KMS-11 (cell line): ENCODE data around the gene PLGRKT.
A peak's percentile ranks its signal among the peaks of the same experiment; 100 is the strongest.

ENCODE experiments used
- H2AFZ ChIP-seq: fragments of 200-600 bp; sonication (generic); 2 replicates; pipeline ENCODE4 v1.6.1; 2016; ENCODE audit warnings: antibody characterized with exemption, mixed run types, low read depth
- H3K27ac ChIP-seq: fragments of 200-600 bp; sonication (generic); 2 replicates; pipeline ENCODE4 v1.6.1; 2016; ENCODE audit warnings: mild to moderate bottlenecking, mixed run types
- H3K27me3 ChIP-seq: fragments of 200-600 bp; sonication (generic); 2 replicates; pipeline ENCODE4 v1.6.1; 2017; ENCODE audit warnings: mild to moderate bottlenecking, low read depth, mixed run types, moderate library complexity; ENCODE audit not compliant: insufficient read depth
- H3K36me3 ChIP-seq: fragments of 200-600 bp; sonication (generic); 2 replicates; pipeline ENCODE4 v1.6.1; 2017; ENCODE audit warnings: mild to moderate bottlenecking, mixed run types; ENCODE audit not compliant: insufficient read depth
- H3K4me1 ChIP-seq: fragments of 200-600 bp; sonication (generic); 2 replicates; pipeline ENCODE4 v1.6.1; 2016; ENCODE audit warnings: mild to moderate bottlenecking, low read depth, mixed run types; ENCODE audit not compliant: poor library complexity, severe bottlenecking
- H3K4me2 ChIP-seq: fragments of 200-600 bp; sonication (generic); 2 replicates; pipeline ENCODE4 v1.7.0; 2016; ENCODE audit warnings: mild to moderate bottlenecking, mixed run types
- H3K4me3 ChIP-seq: fragments of 200-600 bp; sonication (generic); IDR thresholded peaks from 2 replicates; pipeline ENCODE4 v1.6.1; 2017; ENCODE audit warnings: low read depth, low read length, mixed read lengths; ENCODE audit not compliant: insufficient read depth
- H3K79me2 ChIP-seq: fragments of 200-600 bp; sonication (generic); 2 replicates; pipeline ENCODE4 v1.6.1; 2016; ENCODE audit warnings: low read depth, mixed run types; ENCODE audit not compliant: insufficient read depth
- H3K9ac ChIP-seq: fragments of 200-600 bp; sonication (generic); 2 replicates; pipeline ENCODE4 v1.6.1; 2016; ENCODE audit warnings: mild to moderate bottlenecking, mixed run types
- H4K20me1 ChIP-seq: fragments of 200-600 bp; sonication (generic); 2 replicates; pipeline ENCODE4 v1.6.1; 2016; ENCODE audit warnings: mild to moderate bottlenecking, mixed run types; ENCODE audit not compliant: insufficient read depth
- TF ChIP-seq, protein P1 (sequence below): fragments of 200-600 bp; sonication (generic); conservative IDR thresholded peaks from 2 replicates; pipeline ENCODE4 v1.6.1; 2017; ENCODE audit warnings: low read depth, mild to moderate bottlenecking, antibody characterized with exemption, low read length, moderate library complexity, mixed read lengths

Gene PLGRKT

DNA sequence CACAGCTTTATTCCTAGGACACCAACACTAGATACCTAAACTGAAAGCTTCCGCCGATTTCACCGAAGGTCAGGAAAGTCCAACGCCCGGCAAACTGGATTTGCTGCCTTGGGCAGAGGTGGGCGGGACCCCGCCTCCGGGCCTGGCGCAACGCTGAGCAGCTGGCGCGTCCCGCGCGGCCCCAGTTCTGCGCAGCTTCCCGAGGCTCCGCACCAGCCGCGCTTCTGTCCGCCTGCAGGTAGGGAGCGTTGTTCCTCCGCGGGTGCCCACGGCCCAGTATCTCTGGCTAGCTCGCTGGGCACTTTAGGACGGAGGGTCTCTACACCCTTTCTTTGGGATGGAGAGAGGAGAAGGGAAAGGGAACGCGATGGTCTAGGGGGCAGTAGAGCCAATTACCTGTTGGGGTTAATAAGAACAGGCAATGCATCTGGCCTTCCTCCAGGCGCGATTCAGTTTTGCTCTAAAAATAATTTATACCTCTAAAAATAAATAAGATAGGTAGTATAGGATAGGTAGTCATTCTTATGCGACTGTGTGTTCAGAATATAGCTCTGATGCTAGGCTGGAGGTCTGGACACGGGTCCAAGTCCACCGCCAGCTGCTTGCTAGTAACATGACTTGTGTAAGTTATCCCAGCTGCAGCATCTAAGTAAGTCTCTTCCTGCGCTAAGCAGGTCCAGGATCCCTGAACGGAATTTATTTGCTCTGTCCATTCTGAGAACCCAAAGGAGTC lies 12.8 kb upstream of the PLGRKT start, which contains the start of gene CD274:
CD274 (plus strand) TSS at position 184 of the 733 bp plus-strand sequence. CDS start 5,572 bp downstream, outside the sequence.
- Histone ChIP-seq H3K9ac (peak within 1 kb of the TSS; percentile 61), H3K4me1 (peaks cover 17% of the 10 kb centered on the region), H2AFZ (peak within 1 kb of the TSS; percentile 96), H3K27ac (peak within 1 kb of the TSS; percentile 53), H3K4me2 (peak within 1 kb of the TSS; percentile 68), H3K4me3 (no peak within 1 kb of the TSS), H4K20me1 (no peaks in the 10 kb centered on the region), H3K79me2 (no peaks in the 10 kb centered on the region), H3K27me3 (no peaks in the 10 kb centered on the region), H3K36me3 (no peaks in the 10 kb centered on the region)
- TF ChIP-seq, protein P1, sequence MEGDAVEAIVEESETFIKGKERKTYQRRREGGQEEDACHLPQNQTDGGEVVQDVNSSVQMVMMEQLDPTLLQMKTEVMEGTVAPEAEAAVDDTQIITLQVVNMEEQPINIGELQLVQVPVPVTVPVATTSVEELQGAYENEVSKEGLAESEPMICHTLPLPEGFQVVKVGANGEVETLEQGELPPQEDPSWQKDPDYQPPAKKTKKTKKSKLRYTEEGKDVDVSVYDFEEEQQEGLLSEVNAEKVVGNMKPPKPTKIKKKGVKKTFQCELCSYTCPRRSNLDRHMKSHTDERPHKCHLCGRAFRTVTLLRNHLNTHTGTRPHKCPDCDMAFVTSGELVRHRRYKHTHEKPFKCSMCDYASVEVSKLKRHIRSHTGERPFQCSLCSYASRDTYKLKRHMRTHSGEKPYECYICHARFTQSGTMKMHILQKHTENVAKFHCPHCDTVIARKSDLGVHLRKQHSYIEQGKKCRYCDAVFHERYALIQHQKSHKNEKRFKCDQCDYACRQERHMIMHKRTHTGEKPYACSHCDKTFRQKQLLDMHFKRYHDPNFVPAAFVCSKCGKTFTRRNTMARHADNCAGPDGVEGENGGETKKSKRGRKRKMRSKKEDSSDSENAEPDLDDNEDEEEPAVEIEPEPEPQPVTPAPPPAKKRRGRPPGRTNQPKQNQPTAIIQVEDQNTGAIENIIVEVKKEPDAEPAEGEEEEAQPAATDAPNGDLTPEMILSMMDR = peak; percentile 60

DNA sequence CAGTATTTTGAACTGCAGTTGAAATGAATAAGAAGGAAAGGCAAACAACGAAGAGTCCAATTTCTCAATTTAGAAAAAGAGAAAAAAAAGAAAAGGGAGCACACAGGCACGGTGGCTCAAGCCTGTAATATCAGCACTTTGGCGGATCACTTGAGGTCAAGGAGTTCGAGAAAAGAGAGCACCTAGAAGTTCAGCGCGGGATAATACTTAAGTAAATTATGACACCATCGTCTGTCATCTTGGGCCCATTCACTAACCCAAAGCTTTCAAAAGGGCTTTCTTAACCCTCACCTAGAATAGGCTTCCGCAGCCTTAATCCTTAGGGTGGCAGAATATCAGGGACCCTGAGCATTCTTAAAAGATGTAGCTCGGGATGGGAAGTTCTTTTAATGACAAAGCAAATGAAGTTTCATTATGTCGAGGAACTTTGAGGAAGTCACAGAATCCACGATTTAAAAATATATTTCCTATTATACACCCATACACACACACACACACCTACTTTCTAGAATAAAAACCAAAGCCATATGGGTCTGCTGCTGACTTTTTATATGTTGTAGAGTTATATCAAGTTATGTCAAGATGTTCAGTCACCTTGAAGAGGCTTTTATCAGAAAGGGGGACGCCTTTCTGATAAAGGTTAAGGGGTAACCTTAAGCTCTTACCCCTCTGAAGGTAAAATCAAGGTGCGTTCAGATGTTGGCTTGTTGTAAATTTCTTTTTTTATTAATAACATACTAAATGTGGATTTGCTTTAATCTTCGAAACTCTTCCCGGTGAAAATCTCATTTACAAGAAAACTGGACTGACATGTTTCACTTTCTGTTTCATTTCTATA lies 12.0 kb upstream of the PLGRKT start:
- peak overlapping the region; percentile 96 for H2AFZ ChIP-seq
- H3K27ac ChIP-seq = peak overlapping the region; percentile 53
- no peaks in the 10 kb centered on the region for H3K36me3 ChIP-seq
- no peaks in the 10 kb centered on the region for H3K27me3 ChIP-seq
- TF ChIP-seq, protein P1 = no peak
- peak overlapping the region; percentile 68 for H3K4me2 ChIP-seq
- peak overlapping the region; percentile 61 for H3K9ac ChIP-seq
- H4K20me1 ChIP-seq = no peaks in the 10 kb centered on the region
- H3K4me1 ChIP-seq = peaks cover 17% of the 10 kb centered on the region
- no peaks in the 10 kb centered on the region for H3K79me2 ChIP-seq
- no peak overlapping the region for H3K4me3 ChIP-seq

DNA sequence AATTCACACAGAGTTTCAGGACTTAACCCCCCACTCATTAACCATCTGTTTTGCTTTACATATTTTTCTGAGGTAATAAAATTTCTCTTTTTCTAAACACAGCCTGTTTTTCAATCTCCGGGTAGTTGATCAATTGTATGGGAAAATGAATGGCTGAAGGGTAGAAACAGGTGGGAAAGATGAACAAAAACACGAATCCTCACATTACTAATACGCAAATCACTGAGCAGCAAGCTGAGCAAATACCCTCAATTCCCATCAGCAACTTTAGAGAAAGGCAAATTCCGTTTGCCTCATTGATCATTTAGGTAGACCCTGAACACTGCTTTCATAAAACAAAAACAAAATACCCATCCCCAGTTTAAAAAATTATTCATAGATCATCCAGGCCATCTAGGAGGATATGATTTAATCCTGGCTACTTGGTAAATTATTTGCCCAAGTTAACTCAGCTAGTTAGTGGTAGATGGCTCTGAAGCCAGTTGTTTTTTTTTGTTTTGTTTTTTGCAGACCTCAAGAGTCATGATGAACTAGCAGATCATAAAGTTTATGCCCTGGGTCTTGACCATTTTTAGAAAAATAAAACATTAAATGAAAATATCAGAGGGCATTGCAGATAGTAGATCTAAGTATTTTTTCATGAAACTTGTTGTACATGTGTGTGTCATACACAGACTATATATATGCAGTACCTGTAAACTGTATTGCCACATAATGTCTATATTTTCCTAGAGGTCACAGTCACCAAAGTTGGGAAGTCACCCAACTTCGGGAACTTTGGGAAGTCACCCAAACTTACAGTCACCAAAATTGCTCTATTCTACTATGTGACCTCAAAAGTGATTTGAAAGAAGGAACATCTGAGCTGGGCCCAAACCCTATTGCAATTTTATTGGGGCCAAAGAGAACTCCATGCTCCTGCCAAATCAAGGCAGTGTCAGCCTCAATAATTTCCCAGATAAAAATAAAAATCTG lies 11.0 kb upstream of the PLGRKT start:
- Histone ChIP-seq H2AFZ (no peak overlapping the region), H3K36me3 (no peaks in the 10 kb centered on the region), H3K4me3 (no peak overlapping the region), H3K4me2 (no peak overlapping the region), H3K4me1 (peaks cover 17% of the 10 kb centered on the region), H3K27ac (no peak overlapping the region), H3K79me2 (no peaks in the 10 kb centered on the region), H3K27me3 (no peaks in the 10 kb centered on the region), H3K9ac (no peak overlapping the region), H4K20me1 (no peaks in the 10 kb centered on the region)
- TF ChIP-seq, protein P1 = no peak

- Histone ChIP-seq H3K4me2 (no peak overlapping the region), H3K9ac (no peak overlapping the region), H3K4me3 (no peak overlapping the region), H2AFZ (no peak overlapping the region), H3K4me1 (peaks cover 17% of the 10 kb centered on the region), H3K27ac (no peak overlapping the region), H3K27me3 (no peaks in the 10 kb centered on the region), H4K20me1 (no peaks in the 10 kb centered on the region), H3K79me2 (no peaks in the 10 kb centered on the region), H3K36me3 (no peaks in the 10 kb centered on the region)
- TF ChIP-seq, protein P1 = no peak
These were observed 10.3 kb upstream of the PLGRKT start for GRCh38 chr9:5448016-5448415.
